B cell (primary cell): Measurements from ENCODE around the gene XPNPEP2. TPM values are rescaled to one million over a fixed set of nuclear protein-coding genes. Genes with fewer than 3 reads are reported as not detected.

Experiments
- ATAC-seq: fragments of 200-7000 bp; cut with Tn5 transposase; one replicate; pipeline ENCODE4 v1.10.0; 2021; ENCODE audit warnings: low read depth, mild to moderate bottlenecking, moderate number of reproducible peaks, moderate library complexity
- CTCF ChIA-PET: fragments of 350-600 bp; sonication (Branson Sonifier 250); formaldehyde crosslinking; loops from one replicate; lab custom pipeline; 2021; ENCODE audit warnings: antibody characterized with exemption, inconsistent platforms; lab: Charles Lee
- POLR2A ChIA-PET: fragments of 350-600 bp; sonication (Branson Sonifier 250); formaldehyde crosslinking; loops from one replicate; lab custom pipeline; 2021; ENCODE audit warnings: antibody characterized with exemption; lab: Charles Lee
- DNase-seq: peaks from one replicate; pipeline ENCODE4 v3.0.0; 2013
- H2AFZ ChIP-seq: 2 replicates; pipeline ENCODE4 v1.6.1; 2012; ENCODE audit warnings: mild to moderate bottlenecking, low read depth, low read length; ENCODE audit not compliant: insufficient read depth, poor library complexity, severe bottlenecking
- H3K27ac ChIP-seq, 2 donors: 1 replicate in 1 of 2; 2 replicates in 1 of 2; pipeline ENCODE4 v1.5.1; 2012 to 2013; ENCODE audit warnings: low read length in 2 of 2, mild to moderate bottlenecking in 2 of 2, moderate library complexity in 1 of 2
- H3K27me3 ChIP-seq, 4 experiments: fragments of 200-600 bp in 1 of 4; sonication (generic) in 1 of 4; replicated peaks in 1 of 4; 1 replicate in 2 of 4; 2 replicates in 2 of 4; pipeline versions ENCODE4 v1.6.1 to v1.7.0; 2013 to 2016; ENCODE audit warnings: low read length in 3 of 4, mild to moderate bottlenecking in 2 of 4, mixed read lengths in 1 of 4, moderate library complexity in 1 of 4; ENCODE audit not compliant: insufficient read depth in 4 of 4, control insufficient read depth in 3 of 4; ENCODE audit errors: control extremely low read depth in 1 of 4
- H3K36me3 ChIP-seq, 2 experiments: replicated peaks in 1 of 2; 1 replicate in 1 of 2; 2 replicates in 1 of 2; pipeline versions ENCODE4 v1.6.1 to v1.7.1; 2013; ENCODE audit warnings: low read length in 1 of 2; ENCODE audit not compliant: insufficient read depth in 2 of 2, control insufficient read depth in 1 of 2; ENCODE audit errors: control extremely low read depth in 1 of 2, extremely low read depth in 1 of 2
- H3K4me1 ChIP-seq, 2 donors: fragments of 200-600 bp in 1 of 2; sonication (generic) in 1 of 2; 1 replicate in 1 of 2; 2 replicates in 1 of 2; pipeline versions ENCODE4 v1.5.1 to v1.6.1; 2013 to 2017; ENCODE audit warnings: low read length in 2 of 2; ENCODE audit not compliant: control insufficient read depth in 2 of 2, insufficient read depth in 2 of 2
- H3K4me2 ChIP-seq: replicated peaks from 2 replicates; pipeline ENCODE3; 2012; ENCODE audit warnings: mild to moderate bottlenecking, low read depth, low read length; ENCODE audit not compliant: poor library complexity, severe bottlenecking
- H3K4me3 ChIP-seq, 5 experiments: fragments of 200-600 bp in 1 of 5; sonication (generic) in 1 of 5; 1 replicate in 3 of 5; 2 replicates in 2 of 5; pipeline versions ENCODE4 v1.5.1 to v1.7.0; 2011 to 2016; ENCODE audit warnings: low read length in 4 of 5, mild to moderate bottlenecking in 4 of 5, low read depth in 2 of 5, control low read depth in 1 of 5, moderate library complexity in 1 of 5; ENCODE audit not compliant: insufficient read depth in 1 of 5; ENCODE audit errors: control extremely low read depth in 1 of 5, extremely low read depth in 1 of 5
- H3K79me2 ChIP-seq: fragments of 200-600 bp; sonication (generic); one replicate; pipeline ENCODE4 v1.6.0; 2016; ENCODE audit warnings: low read length; ENCODE audit not compliant: control insufficient read depth, insufficient read depth
- H3K9ac ChIP-seq: fragments of 200-600 bp; sonication (generic); 2 replicates; pipeline ENCODE4 v1.6.1; 2017; ENCODE audit warnings: mild to moderate bottlenecking, low read length, moderate library complexity
- H3K9me3 ChIP-seq, 3 donors: one replicate each; pipeline versions ENCODE4 v1.6.1 to v1.7.1; 2013; ENCODE audit warnings: low read length in 2 of 3; ENCODE audit not compliant: control insufficient read depth in 2 of 3, insufficient read depth in 1 of 3; ENCODE audit errors: control extremely low read depth in 1 of 3
- H4K20me1 ChIP-seq: 2 replicates; pipeline ENCODE4 v1.6.0; 2012; ENCODE audit warnings: mild to moderate bottlenecking, low read length; ENCODE audit not compliant: insufficient read depth, control insufficient read depth, poor library complexity, severe bottlenecking
- H3K27ac Mint-ChIP-seq: one replicate; pipeline ENCODE4 v1.8.0; 2021; ENCODE audit warnings: mixed read lengths
- H3K27me3 Mint-ChIP-seq: one replicate; pipeline ENCODE4 v1.8.0; 2021; ENCODE audit warnings: mixed read lengths
- H3K4me1 Mint-ChIP-seq: one replicate; pipeline ENCODE4 v1.8.0; 2021; ENCODE audit warnings: mixed read lengths
- H3K4me3 Mint-ChIP-seq: one replicate; pipeline ENCODE4 v1.8.0; 2021; ENCODE audit warnings: mixed read lengths
- H3K9me3 Mint-ChIP-seq: one replicate; pipeline ENCODE4 v1.8.0; 2022; ENCODE audit warnings: mixed read lengths; ENCODE audit not compliant: insufficient read depth
- EZH2 ChIP-seq: IDR thresholded peaks from 2 replicates; pipeline ENCODE4 v1.6.1; 2012; ENCODE audit warnings: borderline replicate concordance, low read depth, mild to moderate bottlenecking, moderate library complexity, low read length; ENCODE audit not compliant: insufficient read depth, poor library complexity, severe bottlenecking
- WGBS: methylation state at CpG from one replicate; pipeline ENCODE4 v1.1.5; 2013; ENCODE audit warnings: missing lambda C conversion rate; ENCODE audit not compliant: insufficient coverage; 5-methylcytosine and 5-hydroxymethylcytosine counted together
- intact Hi-C: fragments of 100-400 bp; cut with micrococcal nuclease; formaldehyde crosslinking; loops from one replicate; pipeline ENCODE4 v1.10.0; 2022
- polyA plus RNA-seq: library from polyadenylated mRNA; depleted of rRNA; stranded (reverse); fragments of >200 nt; gene quantifications from 2 replicates; pipeline ENCODE4 v1.2.3, GENCODE V29; 2012
- total RNA-seq, 2 donors: library from RNA; stranded (reverse); fragments of 120-200 nt in 1 of 2; gene quantifications; 1 replicate in 1 of 2; 2 replicates in 1 of 2; pipeline versions ENCODE4 v1.2.3 to v1.2.4, GENCODE V29; 2013 to 2022
- TF ChIP-seq, protein P1 (sequence below): fragments of 200-600 bp; IDR thresholded peaks from one replicate; pipeline ENCODE4 v1.8.0; 2022; ENCODE audit warnings: antibody characterized with exemption, mild to moderate bottlenecking

XPNPEP2 gene
- total and polyA plus RNA-seq, 2 donors (not counting 1 experiment from before 2014, with no cell fraction given), result 0.31 TPM; not detected in 1

DNA sequence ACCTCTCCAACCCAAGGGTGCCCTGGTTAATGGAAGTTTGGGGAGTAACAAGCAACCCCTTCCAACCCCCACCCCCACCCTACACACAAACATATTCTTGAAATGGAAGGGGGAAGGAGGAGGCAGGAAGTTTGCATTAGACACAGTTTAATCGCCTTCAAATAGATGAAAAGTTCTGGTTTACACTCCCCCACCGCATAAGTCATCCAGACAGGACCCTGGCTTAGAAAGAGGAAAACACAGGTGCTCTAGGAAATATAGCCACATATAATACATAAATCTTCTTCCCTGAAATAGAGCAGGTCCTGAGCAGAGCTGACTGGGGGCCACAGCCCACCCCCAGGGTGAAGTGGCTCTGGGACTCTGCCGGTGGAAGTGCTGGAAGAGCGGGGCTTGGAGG, 66.0 kb downstream of the XPNPEP2 start:
- WGBS, result no CpG with 5 or more reads among the region's 4 CpGs
- no peaks in the 10 kb centered on the region for H4K20me1 ChIP-seq
- DNase-seq (no peak), ATAC-seq (no peak)
- H3K4me1 ChIP-seq, result peaks cover 4% of the 10 kb centered on the region in 2 donors
- H3K4me1 Mint-ChIP-seq, result peaks cover 13% of the 10 kb centered on the region
- no peak overlapping the region for H3K4me2 ChIP-seq
- CTCF ChIA-PET, result no interaction called here
- no peaks in the 10 kb centered on the region for H3K36me3 ChIP-seq
- H3K9me3 ChIP-seq, result no peaks in the 10 kb centered on the region
- no peak overlapping the region for H3K27ac ChIP-seq
- H3K9ac ChIP-seq, result no peak overlapping the region
- H2AFZ ChIP-seq, result no peak overlapping the region
- H3K4me3 ChIP-seq, result no peak overlapping the region
- no peaks in the 10 kb centered on the region for H3K79me2 ChIP-seq
- H3K27ac Mint-ChIP-seq, result no peak overlapping the region
- no peaks in the 10 kb centered on the region for H3K9me3 Mint-ChIP-seq
- POLR2A ChIA-PET, result no interaction called here
- no peaks in the 10 kb centered on the region for H3K27me3 Mint-ChIP-seq
- no peak for TF ChIP-seq EZH2
- TF ChIP-seq, protein P1, sequence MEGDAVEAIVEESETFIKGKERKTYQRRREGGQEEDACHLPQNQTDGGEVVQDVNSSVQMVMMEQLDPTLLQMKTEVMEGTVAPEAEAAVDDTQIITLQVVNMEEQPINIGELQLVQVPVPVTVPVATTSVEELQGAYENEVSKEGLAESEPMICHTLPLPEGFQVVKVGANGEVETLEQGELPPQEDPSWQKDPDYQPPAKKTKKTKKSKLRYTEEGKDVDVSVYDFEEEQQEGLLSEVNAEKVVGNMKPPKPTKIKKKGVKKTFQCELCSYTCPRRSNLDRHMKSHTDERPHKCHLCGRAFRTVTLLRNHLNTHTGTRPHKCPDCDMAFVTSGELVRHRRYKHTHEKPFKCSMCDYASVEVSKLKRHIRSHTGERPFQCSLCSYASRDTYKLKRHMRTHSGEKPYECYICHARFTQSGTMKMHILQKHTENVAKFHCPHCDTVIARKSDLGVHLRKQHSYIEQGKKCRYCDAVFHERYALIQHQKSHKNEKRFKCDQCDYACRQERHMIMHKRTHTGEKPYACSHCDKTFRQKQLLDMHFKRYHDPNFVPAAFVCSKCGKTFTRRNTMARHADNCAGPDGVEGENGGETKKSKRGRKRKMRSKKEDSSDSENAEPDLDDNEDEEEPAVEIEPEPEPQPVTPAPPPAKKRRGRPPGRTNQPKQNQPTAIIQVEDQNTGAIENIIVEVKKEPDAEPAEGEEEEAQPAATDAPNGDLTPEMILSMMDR, result no peak
- intact Hi-C loops, result no loop called here
- no peaks in the 10 kb centered on the region for H3K27me3 ChIP-seq
- no peak overlapping the region for H3K4me3 Mint-ChIP-seq

DNA sequence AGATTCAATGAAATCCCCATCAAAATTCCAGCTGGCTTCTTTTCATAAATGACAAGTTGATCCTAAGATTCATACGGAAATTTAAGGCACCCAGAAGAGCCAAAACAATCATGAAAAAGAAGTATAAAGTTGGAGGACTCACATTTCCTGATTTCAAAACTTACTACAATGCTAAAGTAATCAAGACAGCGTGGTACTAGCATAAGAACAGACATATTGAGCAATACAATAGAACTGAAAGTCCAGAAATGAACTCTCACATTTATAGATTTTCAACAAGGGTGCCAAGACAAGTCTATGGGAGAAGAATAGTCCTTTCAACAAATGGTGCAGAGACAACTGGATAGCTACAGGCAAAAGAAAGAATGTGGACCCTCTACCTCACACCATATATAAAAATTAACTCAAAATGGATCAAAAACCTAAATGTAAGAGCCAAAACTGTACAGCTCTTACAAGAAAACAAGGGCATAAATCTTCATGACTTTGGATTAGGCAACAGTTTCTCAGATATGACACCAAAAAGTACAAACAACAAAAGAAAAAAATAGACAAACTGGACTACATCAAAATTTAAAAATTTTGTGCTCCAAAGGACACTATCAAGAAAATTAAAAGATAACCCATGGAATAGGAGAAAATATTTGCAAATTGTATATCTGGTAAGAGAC, 69.5 kb downstream of the XPNPEP2 start:
- H3K27me3 Mint-ChIP-seq, result no peaks in the 10 kb centered on the region
- no CpG with 5 or more reads among the region's 2 CpGs for WGBS
- no peak for TF ChIP-seq EZH2
- TF ChIP-seq, protein P1, result no peak
- Histone ChIP-seq H3K9me3 (no peaks in the 10 kb centered on the region), H3K79me2 (no peaks in the 10 kb centered on the region), H3K4me2 (no peak overlapping the region), H3K9ac (no peak overlapping the region), H3K4me1 (peaks cover 4% of the 10 kb centered on the region in 2 donors), H4K20me1 (no peaks in the 10 kb centered on the region), H3K36me3 (no peaks in the 10 kb centered on the region), H3K27ac (no peak overlapping the region), H2AFZ (no peak overlapping the region), H3K4me3 (no peak overlapping the region), H3K27me3 (no peaks in the 10 kb centered on the region)
- H3K4me1 Mint-ChIP-seq, result peaks cover 15% of the 10 kb centered on the region
- intact Hi-C loops, result no loop called here
- H3K9me3 Mint-ChIP-seq, result no peaks in the 10 kb centered on the region
- DNase-seq (no peak), ATAC-seq (no peak)
- CTCF ChIA-PET, result interaction anchor here (0.9 kb wide), 1 partner anchor 104 kb away, joined by 3 read pairs; no protein-coding TSS in a partner anchor
- H3K27ac Mint-ChIP-seq, result no peak overlapping the region
- no peak overlapping the region for H3K4me3 Mint-ChIP-seq
- POLR2A ChIA-PET, result no interaction called here
